ENCODE results near the gene SMARCD1.

The SMARCD1 gene

GRCh38 chr12:50087995-50088394 lies 2.9 kb downstream of the SMARCD1 start:
- Histone ChIP-seq H4K20me1 (peaks cover 0 to 47% (median 37%) of the 10 kb centered on the region in 11 experiments; a peak in 19 of 22 replicates), H3K4me2 (peak overlapping the region; percentile 16 to 93 (median 49)), H3K9ac (peak overlapping the region in 10 of 11 experiments; percentile 13 to 57 (median 40); a peak in 15 of 22 replicates), H3K4me3 (peak overlapping the region in 1 of 10 experiments; percentile 24; a peak in 1 of 20 replicates), H3K27me3 (no peaks in the 10 kb centered on the region), H3K9me3 (replicated peaks in 1 of 11) (no peaks in the 10 kb centered on the region), H3K4me1 (peaks cover 35 to 52% (median 44%) of the 10 kb centered on the region in 10 experiments), H3K36me3 (peaks cover 61 to 68% (median 66%) of the 10 kb centered on the region in 11 experiments), H3K27ac (peak overlapping the region in 9 of 11 experiments; percentile 1 to 60 (median 35); a peak in 12 of 22 replicates)
- no peak for TF ChIP-seq Cebpa-rat (IDR thresholded peaks at IDR 0.05)

DNA sequence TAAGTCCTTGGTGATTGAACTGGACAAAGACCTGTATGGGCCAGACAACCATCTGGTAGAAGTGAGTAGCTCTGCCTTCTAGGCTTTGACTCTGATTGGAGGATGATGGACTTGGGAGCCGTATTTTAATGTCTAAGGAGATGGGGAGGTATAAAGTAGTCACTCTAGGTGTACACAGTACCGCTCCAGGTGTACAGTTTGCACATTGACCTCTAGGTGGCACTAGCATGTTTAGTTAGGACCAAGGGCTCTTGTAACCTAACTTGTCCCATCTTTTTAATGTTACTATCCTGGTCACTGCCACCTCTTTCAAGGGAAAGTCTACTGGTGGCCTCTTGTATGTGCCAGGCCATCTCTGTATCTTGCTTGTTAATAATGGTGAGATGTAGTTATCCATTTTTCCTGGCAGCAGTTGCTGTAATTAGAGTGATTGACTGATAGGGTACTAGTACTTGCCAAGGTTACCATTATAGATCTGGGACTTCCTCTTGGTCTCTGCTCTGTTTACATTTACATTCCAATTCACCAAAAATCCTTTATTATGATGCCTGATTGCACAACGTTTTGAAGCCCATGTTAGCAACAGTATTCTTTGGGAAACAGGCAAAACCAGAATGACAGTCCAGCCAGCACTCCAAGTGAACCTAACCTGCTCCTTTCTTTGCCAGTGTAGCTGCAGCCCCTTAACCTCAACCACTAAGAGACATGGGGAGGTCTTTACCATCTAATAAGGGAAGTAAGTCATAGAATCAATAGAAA lies 3.6 kb downstream of the SMARCD1 start:
- H3K4me2 ChIP-seq, result peak overlapping the region; percentile 18 to 93 (median 49); a peak in 19 of 22 replicates
- H4K20me1 ChIP-seq, result peaks cover 0 to 47% (median 37%) of the 10 kb centered on the region in 11 experiments; a peak in 19 of 22 replicates
- peak overlapping the region in 6 of 11 experiments; percentile 16 to 57 (median 40); a peak in 6 of 22 replicates for H3K9ac ChIP-seq
- H3K27ac ChIP-seq, result peak overlapping the region in 7 of 11 experiments; percentile 14 to 60 (median 26); a peak in 9 of 22 replicates
- TF ChIP-seq Cebpa-rat (IDR thresholded peaks at IDR 0.05), result 0 out of 22 replicates have a peak, but pooled peaks of 1 of the 11 experiments have one; percentile 26
- H3K4me1 ChIP-seq, result peaks cover 30 to 45% (median 39%) of the 10 kb centered on the region in 10 experiments
- peaks cover 69 to 75% (median 74%) of the 10 kb centered on the region in 11 experiments for H3K36me3 ChIP-seq
- H3K27me3 ChIP-seq, result no peaks in the 10 kb centered on the region
- H3K4me3 ChIP-seq, result no peak overlapping the region
- H3K9me3 ChIP-seq (replicated peaks in 1 of 11), result no peaks in the 10 kb centered on the region

DNA sequence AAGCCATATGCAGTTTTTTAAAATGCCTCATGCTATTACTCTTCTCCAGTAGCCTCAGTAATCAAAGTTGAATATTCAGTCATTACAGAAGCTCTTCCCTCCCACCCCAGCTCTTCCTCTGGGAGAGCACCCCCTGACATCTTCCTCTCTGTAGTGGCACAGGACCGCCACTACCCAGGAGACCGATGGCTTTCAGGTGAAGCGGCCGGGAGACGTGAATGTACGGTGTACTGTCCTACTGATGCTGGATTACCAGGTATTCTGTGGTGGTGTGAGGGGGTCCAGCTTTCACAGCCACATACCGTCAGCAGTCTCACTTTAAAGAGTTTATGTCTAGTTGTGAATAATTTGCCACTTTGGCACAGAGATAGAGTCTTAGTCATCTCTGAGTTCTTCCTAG lies 4.6 kb downstream of the SMARCD1 start:
- H3K9ac ChIP-seq, result no peak overlapping the region
- no peaks in the 10 kb centered on the region for H3K27me3 ChIP-seq
- H3K9me3 ChIP-seq (replicated peaks in 1 of 11), result no peaks in the 10 kb centered on the region
- no peak overlapping the region for H3K27ac ChIP-seq
- peaks cover 21 to 36% (median 32%) of the 10 kb centered on the region in 10 experiments for H3K4me1 ChIP-seq
- no peak overlapping the region for H3K4me3 ChIP-seq
- no peak for TF ChIP-seq Cebpa-rat (IDR thresholded peaks at IDR 0.05)
- H3K4me2 ChIP-seq, result no peak overlapping the region
- H4K20me1 ChIP-seq, result peaks cover 0 to 48% (median 37%) of the 10 kb centered on the region in 11 experiments; a peak in 19 of 22 replicates
- H3K36me3 ChIP-seq, result peaks cover 78 to 85% (median 84%) of the 10 kb centered on the region in 11 experiments

DNA sequence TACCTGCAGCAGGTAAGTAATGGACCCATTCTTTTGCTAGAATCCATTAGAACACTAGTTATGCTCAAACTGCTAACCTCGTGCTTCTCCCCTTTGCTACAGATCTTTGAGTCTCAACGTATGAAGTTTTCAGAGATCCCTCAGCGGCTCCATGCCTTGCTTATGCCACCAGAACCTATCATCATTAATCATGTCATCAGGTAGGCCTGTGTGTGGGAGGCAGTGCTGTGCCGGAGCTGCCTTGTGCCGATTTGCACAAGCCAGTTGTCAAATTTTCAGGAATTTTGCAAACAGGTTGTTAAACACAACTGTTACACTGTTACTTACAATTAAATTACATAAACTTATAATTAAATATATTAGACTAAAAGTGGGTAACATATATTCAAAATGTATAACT lies 5.2 kb downstream of the SMARCD1 start:
- Histone ChIP-seq H4K20me1 (peaks cover 0 to 49% (median 37%) of the 10 kb centered on the region in 11 experiments; a peak in 19 of 22 replicates), H3K36me3 (peaks cover 85 to 91% (median 90%) of the 10 kb centered on the region in 11 experiments), H3K4me3 (no peak overlapping the region), H3K4me1 (peaks cover 21 to 36% (median 32%) of the 10 kb centered on the region in 10 experiments), H3K9ac (no peak overlapping the region), H3K27me3 (no peaks in the 10 kb centered on the region), H3K9me3 (replicated peaks in 1 of 11) (no peaks in the 10 kb centered on the region), H3K4me2 (no peak overlapping the region), H3K27ac (no peak overlapping the region)
- TF ChIP-seq Cebpa-rat (IDR thresholded peaks at IDR 0.05), result no peak

GRCh38 chr12:50097952-50098351 lies 12.8 kb downstream of the SMARCD1 start:
- Histone ChIP-seq H3K27ac (no peak overlapping the region), H3K36me3 (peaks cover 78 to 98% (median 92%) of the 10 kb centered on the region in 11 experiments), H3K4me2 (no peak overlapping the region)

GRCh38 chr12:50099302-50100008 lies 14.3 kb downstream of the SMARCD1 start:
- Histone ChIP-seq H3K4me3 (no peak overlapping the region), H4K20me1 (peaks cover 0 to 45% (median 9%) of the 10 kb centered on the region in 11 experiments; a peak in 11 of 22 replicates), H3K4me2 (no peak overlapping the region), H3K36me3 (peaks cover 63 to 83% (median 77%) of the 10 kb centered on the region in 11 experiments), H3K9me3 (replicated peaks in 1 of 11) (no peaks in the 10 kb centered on the region), H3K4me1 (peaks cover 14 to 26% (median 23%) of the 10 kb centered on the region in 10 experiments; a peak in 17 of 20 replicates), H3K9ac (0 out of 22 replicates have a peak overlapping the region, but pooled peaks of 1 of the 11 experiments have one; percentile 8), H3K27ac (no peak overlapping the region; a peak in 1 of 22 replicates), H3K27me3 (no peaks in the 10 kb centered on the region)
- TF ChIP-seq Cebpa-rat (IDR thresholded peaks at IDR 0.05), result no peak

More at GRCh38 chr12:50097952-50098351, 12.8 kb downstream of the SMARCD1 start:
- Histone ChIP-seq H3K9ac (no peak overlapping the region), H3K27me3 (no peaks in the 10 kb centered on the region), H3K4me3 (no peak overlapping the region), H4K20me1 (peaks cover 0 to 48% (median 9%) of the 10 kb centered on the region in 11 experiments; a peak in 11 of 22 replicates), H3K4me1 (peaks cover 6 to 13% (median 9%) of the 10 kb centered on the region in 10 experiments; a peak in 14 of 20 replicates), H3K9me3 (replicated peaks in 1 of 11) (no peaks in the 10 kb centered on the region)
- no peak for TF ChIP-seq Cebpa-rat (IDR thresholded peaks at IDR 0.05)

GRCh38 chr12:50100561-50100960 lies 15.4 kb downstream of the SMARCD1 start:
- Histone ChIP-seq H3K27me3 (no peaks in the 10 kb centered on the region), H3K4me3 (no peak overlapping the region), H4K20me1 (peaks cover 0 to 42% (median 8%) of the 10 kb centered on the region in 11 experiments; a peak in 11 of 22 replicates), H3K4me2 (no peak overlapping the region), H3K4me1 (peaks cover 14 to 26% (median 23%) of the 10 kb centered on the region in 10 experiments; a peak in 17 of 20 replicates), H3K36me3 (peaks cover 52 to 72% (median 66%) of the 10 kb centered on the region in 11 experiments), H3K9me3 (replicated peaks in 1 of 11) (no peaks in the 10 kb centered on the region), H3K9ac (no peak overlapping the region), H3K27ac (no peak overlapping the region)
- no peak for TF ChIP-seq Cebpa-rat (IDR thresholded peaks at IDR 0.05)

- Histone ChIP-seq H3K27me3 (no peaks in the 10 kb centered on the region), H3K36me3 (peaks cover 41 to 61% (median 55%) of the 10 kb centered on the region in 11 experiments), H3K9ac (peak overlapping the region in 1 of 11 experiments; percentile 24; a peak in 1 of 22 replicates), H4K20me1 (peaks cover 0 to 37% (median 0%) of the 10 kb centered on the region in 11 experiments; a peak in 10 of 22 replicates), H3K4me3 (no peak overlapping the region), H3K27ac (no peak overlapping the region), H3K9me3 (replicated peaks in 1 of 11) (no peaks in the 10 kb centered on the region), H3K4me1 (peaks cover 14 to 26% (median 23%) of the 10 kb centered on the region in 10 experiments; a peak in 17 of 20 replicates), H3K4me2 (no peak overlapping the region)
- TF ChIP-seq Cebpa-rat (IDR thresholded peaks at IDR 0.05), result no peak
Observed at GRCh38 chr12:50101663-50102062, 16.5 kb downstream of the SMARCD1 start.
